Aorta (tissue), 5 donors: Measurements from ENCODE around the gene AUTS2. TPM values are rescaled to one million over a fixed set of nuclear protein-coding genes. Genes with fewer than 3 reads are reported as not detected.
A peak's percentile ranks its signal among the peaks of the same experiment; 100 is the strongest.

Experiments
- ATAC-seq: fragments of 200-7000 bp; cut with Tn5 transposase; one replicate; pipeline ENCODE4 v1.9.1; 2022; ENCODE audit warnings: moderate library complexity; ENCODE audit not compliant: low FRiP score
- DNase-seq, 2 donors: peaks; one replicate each; pipeline ENCODE4 v3.0.0-alpha.2; 2020
- H3K27ac ChIP-seq, 2 donors: one replicate each; pipeline ENCODE4 v1.5.1; 2013; ENCODE audit warnings: low read length in 2 of 2, mild to moderate bottlenecking in 2 of 2, moderate library complexity in 2 of 2, control low read depth in 1 of 2, inconsistent platforms in 1 of 2, low read depth in 1 of 2
- H3K27me3 ChIP-seq, 2 donors: one replicate each; pipeline ENCODE4 v1.6.1; 2013; ENCODE audit warnings: control low read depth in 1 of 2, low read length in 1 of 2, mild to moderate bottlenecking in 1 of 2, moderate library complexity in 1 of 2; ENCODE audit not compliant: insufficient read depth in 2 of 2, control insufficient read depth in 1 of 2
- H3K36me3 ChIP-seq, 2 donors: one replicate each; pipeline ENCODE4 v1.6.1; 2013; ENCODE audit warnings: control low read depth in 1 of 2, low read length in 1 of 2, mild to moderate bottlenecking in 1 of 2; ENCODE audit not compliant: insufficient read depth in 2 of 2, control insufficient read depth in 1 of 2
- H3K4me1 ChIP-seq, 2 donors: one replicate each; pipeline ENCODE4 v1.6.1; 2013; ENCODE audit warnings: low read length in 2 of 2, control low read depth in 1 of 2, mild to moderate bottlenecking in 1 of 2, moderate library complexity in 1 of 2; ENCODE audit not compliant: insufficient read depth in 2 of 2, control insufficient read depth in 1 of 2
- H3K4me3 ChIP-seq, 2 donors: one replicate each; pipeline ENCODE4 v1.5.1; 2013; ENCODE audit warnings: low read length in 2 of 2, control low read depth in 1 of 2, mild to moderate bottlenecking in 1 of 2
- H3K9me3 ChIP-seq: one replicate; pipeline ENCODE4 v1.6.1; 2013; ENCODE audit warnings: mild to moderate bottlenecking, low read length; ENCODE audit not compliant: control insufficient read depth
- whole genome bisulfite sequencing, 2 donors: extraction: QIAGEN DNeasy Blood & Tissue Kit; methylation state at CpG; one replicate each; pipeline ENCODE4 v1.1.7; 2013; 5-methylcytosine and 5-hydroxymethylcytosine counted together
- intact Hi-C, 2 donors: fragments of 100-400 bp; cut with DNase I; formaldehyde crosslinking; loops; one replicate each; pipeline versions ENCODE4 v1.14.2 to v1.15.0; 2022
- polyA plus RNA-seq, 2 donors: library from polyadenylated mRNA; stranded (reverse); fragments of 200-250 nt; gene quantifications; one replicate each; pipeline ENCODE4 v1.2.3, GENCODE V29; 2013
- total RNA-seq, 2 donors: library from RNA; stranded (reverse); fragmentation: NEBNext Ultra II Directional; extraction: Animal tissue kit (Norgen Biotek cat#: 25700); gene quantifications; one replicate each; pipeline ENCODE4 v1.2.1, GENCODE V29; 2021
- donor health status: healthy with polysubstance abuse.
- donor health status: Bipolar disorder and iron deficiency.
- donor health status: DM: no; HTN: no; CAD: no.
- donor health status: DM: no; HTN: no; CAD: no.
- donor health status: DM: yes; HTN: yes; CAD: no.

Gene AUTS2
- total and polyA plus RNA-seq, 4 donors, result 3.9 to 102 (median 57.0) TPM

DNA sequence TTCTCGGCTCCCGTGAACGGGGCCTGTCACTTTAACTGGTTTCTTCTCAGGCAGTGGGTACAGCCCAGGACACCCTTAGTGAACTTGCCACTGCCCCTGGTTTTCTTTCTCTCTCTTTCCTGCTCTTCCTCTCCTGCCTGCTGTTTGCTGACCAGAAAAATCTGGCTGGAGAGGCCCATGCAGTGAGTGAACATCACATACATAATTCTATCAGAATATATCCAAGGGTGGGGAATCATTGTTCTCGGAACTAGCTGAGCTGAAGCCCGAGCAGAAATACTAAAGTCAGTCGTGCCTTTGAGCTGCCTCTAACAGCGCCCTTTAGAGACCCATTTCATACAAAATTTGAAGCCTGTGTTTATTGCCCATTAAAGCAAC lies 1032.2 kb downstream of the AUTS2 start:
- DNase-seq, result no peak
- Histone ChIP-seq H3K4me3 (no peak overlapping the region), H3K27me3 (no peaks in the 10 kb centered on the region), H3K9me3 (no peaks in the 10 kb centered on the region), H3K27ac (no peak overlapping the region), H3K4me1 (no peaks in the 10 kb centered on the region), H3K36me3 (no peaks in the 10 kb centered on the region)
- WGBS, 2 donors, result 71 to 80% methylated on average over 7 of the region's 7 CpGs
- intact Hi-C loops, result no loop called here
- ATAC-seq, result no peak

DNA sequence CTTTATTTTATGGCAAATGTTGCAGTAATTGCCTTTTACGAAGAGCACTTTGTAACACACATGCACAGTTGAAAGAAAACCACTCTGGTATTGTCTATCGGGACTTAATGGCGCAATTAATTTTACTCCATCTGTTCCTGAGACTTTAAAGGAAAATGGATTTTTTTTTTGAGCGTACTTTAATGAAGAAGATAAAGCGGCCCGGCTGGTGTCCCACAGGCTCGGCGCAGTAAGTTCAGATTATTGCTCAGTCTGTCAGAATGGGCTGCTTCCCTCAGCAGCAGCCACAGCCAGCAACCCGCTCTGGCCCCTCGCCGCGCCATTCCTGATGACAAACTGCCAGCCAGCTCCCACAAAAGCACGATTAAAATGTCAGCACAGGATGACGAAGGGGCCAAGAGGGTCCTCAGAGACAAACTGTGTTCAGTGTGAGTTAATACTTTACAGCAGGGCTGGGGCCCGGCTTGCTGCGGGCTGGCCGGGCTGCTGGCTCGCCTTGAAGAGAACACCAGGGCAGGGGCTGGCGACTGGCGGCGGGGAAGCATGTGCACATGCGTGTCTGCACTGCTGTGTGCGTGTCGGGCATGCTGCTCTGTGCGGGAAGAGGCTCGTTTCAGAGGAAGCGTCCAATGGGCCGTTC lies 1032.7 kb downstream of the AUTS2 start:
- Histone ChIP-seq H3K4me1 (no peaks in the 10 kb centered on the region), H3K27me3 (no peaks in the 10 kb centered on the region), H3K27ac (no peak overlapping the region), H3K36me3 (no peaks in the 10 kb centered on the region), H3K4me3 (no peak overlapping the region), H3K9me3 (no peaks in the 10 kb centered on the region)
- WGBS, 2 donors, result 11 to 15% methylated on average over 28 of the region's 28 CpGs
- intact Hi-C loops, result no loop called here
- DNase-seq, result peak; percentile 64 to 85
- ATAC-seq, result peak; percentile 59

DNA sequence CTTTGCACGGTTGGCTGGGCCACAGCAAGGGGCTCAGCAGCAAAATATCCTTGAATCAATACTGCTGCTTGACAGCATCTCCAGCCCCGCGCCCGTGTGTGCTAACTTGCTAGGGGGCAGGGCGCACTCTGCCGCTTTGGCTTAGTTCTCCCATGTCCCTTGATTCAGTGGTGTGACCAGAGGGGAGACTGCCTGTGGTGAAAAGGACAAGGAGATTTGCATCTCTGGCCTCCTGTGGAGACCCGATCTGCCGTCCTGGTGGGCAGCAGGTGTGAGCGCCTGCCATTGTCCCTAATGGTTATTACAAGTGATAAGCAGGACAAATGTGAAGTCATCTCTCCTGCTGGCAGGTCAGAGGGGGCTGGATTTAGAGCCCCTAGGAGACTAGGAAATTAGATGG lies 1033.4 kb downstream of the AUTS2 start:
- H3K4me1 ChIP-seq, result no peaks in the 10 kb centered on the region
- no peaks in the 10 kb centered on the region for H3K9me3 ChIP-seq
- no peak overlapping the region for H3K4me3 ChIP-seq
- DNase-seq (no peak), ATAC-seq (no peak)
- no peak overlapping the region for H3K27ac ChIP-seq
- H3K36me3 ChIP-seq, result no peaks in the 10 kb centered on the region
- 59 to 80% methylated on average over 9 of the region's 9 CpGs for WGBS, 2 donors
- intact Hi-C loops, result no loop called here
- H3K27me3 ChIP-seq, result no peaks in the 10 kb centered on the region

- Histone ChIP-seq H3K27me3 (no peaks in the 10 kb centered on the region), H3K36me3 (no peaks in the 10 kb centered on the region), H3K9me3 (no peaks in the 10 kb centered on the region), H3K4me1 (no peaks in the 10 kb centered on the region), H3K4me3 (no peak overlapping the region), H3K27ac (no peak overlapping the region)
- intact Hi-C loops, result no loop called here
- no peak for DNase-seq
- WGBS, 2 donors, result 88 to 90% methylated on average over 5 of the region's 5 CpGs
- no peak for ATAC-seq
These were observed 1034.1 kb downstream of the AUTS2 start for GRCh38 chr7:70632400-70632799.

GRCh38 chr7:70634071-70634470 lies 1035.8 kb downstream of the AUTS2 start:
- Histone ChIP-seq H3K4me1 (no peaks in the 10 kb centered on the region), H3K27ac (no peak overlapping the region), H3K4me3 (no peak overlapping the region), H3K36me3 (no peaks in the 10 kb centered on the region), H3K9me3 (no peaks in the 10 kb centered on the region), H3K27me3 (no peaks in the 10 kb centered on the region)
- intact Hi-C loops, result no loop called here
- DNase-seq (no peak), ATAC-seq (no peak)
- 96 to 98% methylated on average over 8 of the region's 8 CpGs for WGBS, 2 donors

DNA sequence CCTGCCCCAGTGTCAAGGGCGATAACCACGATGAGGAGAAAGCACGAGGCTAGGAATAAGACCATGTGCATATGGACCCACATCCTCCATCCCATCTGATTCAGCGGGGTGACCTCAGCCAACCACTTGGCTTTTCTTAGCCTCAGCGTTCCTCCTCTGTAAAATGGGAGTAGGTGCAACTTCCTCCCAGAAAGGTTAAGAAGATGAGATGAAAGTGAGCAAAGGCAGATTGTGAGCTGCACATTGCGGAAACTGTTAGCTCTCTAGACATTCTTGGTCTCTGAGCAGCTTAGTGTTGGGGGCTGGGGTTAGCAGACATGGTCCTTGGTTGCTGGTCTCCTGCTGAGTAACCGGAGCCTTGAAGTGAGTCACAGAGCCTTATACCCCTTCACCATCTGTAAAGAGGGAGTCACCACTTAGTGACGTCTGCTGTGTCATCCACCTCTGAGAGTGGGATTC lies 1036.4 kb downstream of the AUTS2 start:
- H3K27me3 ChIP-seq, result no peaks in the 10 kb centered on the region
- H3K9me3 ChIP-seq, result no peaks in the 10 kb centered on the region
- intact Hi-C loops, result no loop called here
- H3K4me1 ChIP-seq, result no peaks in the 10 kb centered on the region
- no peak for DNase-seq
- no peaks in the 10 kb centered on the region for H3K36me3 ChIP-seq
- H3K27ac ChIP-seq, result no peak overlapping the region
- no peak for ATAC-seq
- no peak overlapping the region for H3K4me3 ChIP-seq
- WGBS, 2 donors, result 96 to 97% methylated on average over 8 of the region's 8 CpGs

DNA sequence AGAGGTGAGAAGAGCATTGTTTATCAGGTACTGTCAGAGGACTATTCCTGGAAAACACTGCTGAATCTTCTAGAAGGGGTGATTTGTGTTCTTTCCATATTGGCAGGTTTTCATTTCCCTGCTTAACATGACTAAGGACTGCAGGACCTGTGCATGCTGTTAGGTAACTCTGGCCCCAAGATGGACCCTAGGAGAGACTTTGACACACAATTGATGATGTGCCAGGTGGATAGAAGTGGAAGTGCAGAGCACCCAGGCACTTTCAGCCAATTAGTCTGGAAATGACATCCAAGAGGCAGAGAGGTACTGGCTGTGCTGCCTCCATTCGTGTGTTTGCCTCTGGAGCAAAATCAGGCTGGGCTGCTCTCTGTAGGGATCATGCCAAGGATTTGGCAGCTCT lies 1037.4 kb downstream of the AUTS2 start:
- Histone ChIP-seq H3K27ac (no peak overlapping the region), H3K9me3 (no peaks in the 10 kb centered on the region), H3K36me3 (no peaks in the 10 kb centered on the region), H3K27me3 (no peaks in the 10 kb centered on the region), H3K4me3 (no peak overlapping the region), H3K4me1 (no peaks in the 10 kb centered on the region)
- WGBS, 2 donors, result 23 to 30% methylated on average over 1 of the region's 1 CpG
- intact Hi-C loops, result no loop called here
- ATAC-seq (no peak), DNase-seq (no peak)

- H3K27ac ChIP-seq, result no peak overlapping the region
- H3K9me3 ChIP-seq, result no peaks in the 10 kb centered on the region
- H3K36me3 ChIP-seq, result no peaks in the 10 kb centered on the region
- WGBS, 2 donors, result 97 to 98% methylated on average over 6 of the region's 6 CpGs
- intact Hi-C loops, result no loop called here
- ATAC-seq (no peak), DNase-seq (no peak)
- H3K4me3 ChIP-seq, result no peak overlapping the region
- H3K4me1 ChIP-seq, result no peaks in the 10 kb centered on the region
- H3K27me3 ChIP-seq, result no peaks in the 10 kb centered on the region
These were observed 1037.9 kb downstream of the AUTS2 start for GRCh38 chr7:70636169-70636568.

- H3K27me3 ChIP-seq, result no peaks in the 10 kb centered on the region
- intact Hi-C loops, result no loop called here
- WGBS, 2 donors, result 73 to 75% methylated on average over 1 of the region's 1 CpG
These were observed 1039.5 kb downstream of the AUTS2 start for GRCh38 chr7:70637726-70638125.

More at GRCh38 chr7:70637726-70638125, 1039.5 kb downstream of the AUTS2 start:
- H3K27ac ChIP-seq, result no peak overlapping the region
- H3K9me3 ChIP-seq, result no peaks in the 10 kb centered on the region
- no peaks in the 10 kb centered on the region for H3K36me3 ChIP-seq
- DNase-seq (no peak), ATAC-seq (no peak)
- no peak overlapping the region for H3K4me3 ChIP-seq
- H3K4me1 ChIP-seq, result no peaks in the 10 kb centered on the region
